Measurements from ENCODE around the gene FAM222A. TPM values are rescaled to one million over a fixed set of nuclear protein-coding genes. Genes with fewer than 3 reads are reported as not detected.

FAM222A gene
- total and polyA plus RNA-seq, 2 of the 8 experiments (the other 6 are each of a cell fraction or from before 2014, with no cell fraction given): 0.94 to 1.1 TPM

DNA sequence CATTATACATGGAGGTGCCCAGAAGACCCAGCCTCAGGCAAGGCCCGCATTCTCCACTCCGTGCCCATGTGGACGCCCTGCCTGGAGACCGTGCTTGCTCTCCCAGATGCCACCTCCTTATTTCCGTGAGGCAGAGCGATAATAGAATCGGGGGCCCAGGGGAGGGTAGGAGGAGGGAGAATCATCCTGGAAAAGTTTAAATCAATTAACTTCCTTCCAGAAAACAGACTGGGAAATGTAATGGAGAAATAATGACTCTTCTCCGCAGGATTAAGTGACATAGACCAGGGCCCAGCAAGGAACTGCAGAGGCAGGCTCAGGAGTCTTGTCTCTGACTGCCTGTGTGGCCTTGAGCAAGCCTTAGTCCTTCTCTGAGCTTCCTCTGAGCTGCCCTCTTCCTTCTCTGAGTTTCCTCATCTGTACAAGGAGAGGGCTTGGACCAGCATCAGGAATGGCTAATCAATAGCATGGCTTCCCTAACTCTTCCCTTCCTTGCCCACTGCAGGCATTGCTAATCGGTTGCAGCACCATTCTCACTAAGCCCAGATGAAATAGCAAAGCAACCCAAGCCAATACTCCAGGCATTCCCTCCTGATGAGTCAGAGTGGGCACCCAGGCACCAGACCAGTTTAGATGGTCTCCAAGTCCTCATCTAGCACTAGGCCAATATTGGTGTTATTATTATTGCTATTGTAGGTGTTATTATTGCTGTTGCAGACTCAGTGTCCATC, 11.3 kb upstream of the FAM222A start:
- CTCF ChIA-PET (ENCODE audit: partially characterized antibody): interaction anchor here (1.2 to 1.8 kb wide), 5 partner anchors 12 to 104 kb away, joined by 3 to 7 read pairs (median 4); no protein-coding TSS in a partner anchor
- TF ChIP-seq TBP (IDR thresholded peaks at IDR 0.05; ENCODE audit: low read depth, low read length) (no peak), BACH1 (IDR thresholded peaks at IDR 0.05; ENCODE audit: low read length) (no peak), HDAC6 (IDR thresholded peaks at IDR 0.05; ENCODE audit: low read depth, low read length) (no peak), MAFK (IDR thresholded peaks at IDR 0.05; ENCODE audit: low read depth, low read length) (no peak), NANOG (IDR thresholded peaks at IDR 0.05; ENCODE audit: insufficient read depth, low read depth, low read length, poor library complexity, severe bottlenecking) (no peak), YY1 (IDR thresholded peaks at IDR 0.05; ENCODE audit: low read depth, low read length) (no peak), SRF (IDR thresholded peaks at IDR 0.05; ENCODE audit: low read depth, low read length) (no peak), SP4 (IDR thresholded peaks at IDR 0.05; ENCODE audit: low read length) (no peak), ATF3 (IDR thresholded peaks at IDR 0.05; ENCODE audit: insufficient read depth, low read depth, low read length) (no peak), CBX5 (IDR thresholded peaks at IDR 0.05; ENCODE audit: low read depth, low read length) (no peak), HDAC2 (IDR thresholded peaks at IDR 0.05; ENCODE audit: borderline replicate concordance in 1 of 2, low read depth in 2 of 2, low read length in 2 of 2) (no peak), BRCA1 (IDR thresholded peaks at IDR 0.05; ENCODE audit: low read depth, low read length) (no peak), TEAD4 (IDR thresholded peaks at IDR 0.05; ENCODE audit: low read depth, low read length) (no peak)

More for the DNA sequence above, 11.3 kb upstream of the FAM222A start:
- Histone ChIP-seq H4K8ac (ENCODE audit: extremely low read depth, insufficient read depth, low read length) (no peak overlapping the region), H3K23me2 (ENCODE audit: low read depth, low read length) (no peaks in the 10 kb centered on the region), H2AFZ (ENCODE audit: low read length) (no peak overlapping the region), H3K27ac (ENCODE audit: low read depth, low read length) (no peak overlapping the region), H3K56ac (replicated peaks; ENCODE audit: insufficient read length, low read depth, low read length) (no peak overlapping the region), H3K36me3 (ENCODE audit: control insufficient read depth in 2 of 4, insufficient read depth in 4 of 4, low read length in 3 of 4) (no peaks in the 10 kb centered on the region), H2AK5ac (ENCODE audit: low read depth, low read length) (no peak overlapping the region), H3K79me1 (ENCODE audit: low read depth, low read length) (no peaks in the 10 kb centered on the region; the same call in 1 of the 2 replicates), H4K20me1 (replicated peaks in 1 of 2; ENCODE audit: control insufficient read depth in 1 of 2, insufficient read depth in 2 of 2, low read length in 2 of 2) (no peaks in the 10 kb centered on the region), H3K23ac (ENCODE audit: insufficient read length) (no peak overlapping the region), H4K5ac (ENCODE audit: insufficient read length, low read depth, low read length) (no peak overlapping the region), H2BK12ac (ENCODE audit: low read depth, low read length) (no peak overlapping the region), H3K14ac (ENCODE audit: insufficient read length) (no peak overlapping the region), H2BK20ac (ENCODE audit: low read length) (no peak overlapping the region), H2BK15ac (ENCODE audit: low read length) (no peak overlapping the region), H2BK120ac (replicated peaks; ENCODE audit: low read depth, low read length) (no peak overlapping the region), H3K9me3 (ENCODE audit: insufficient read depth in 2 of 2, low read depth in 1 of 2, low read length in 1 of 2) (no peaks in the 10 kb centered on the region), H2BK5ac (ENCODE audit: low read depth, low read length) (no peak overlapping the region), H3K18ac (ENCODE audit: extremely low read depth, low read length) (no peak overlapping the region), H4K91ac (replicated peaks; ENCODE audit: insufficient read length, low read length) (no peak overlapping the region), H3K79me2 (ENCODE audit: control insufficient read depth in 1 of 2, insufficient read depth in 2 of 2, low read length in 2 of 2) (no peaks in the 10 kb centered on the region), H3K4me3 (ENCODE audit: extremely low read depth in 1 of 4, insufficient read depth in 2 of 4, low read depth in 3 of 4, low read length in 4 of 4) (no peak overlapping the region), H3K4me2 (ENCODE audit: insufficient read depth in 1 of 2, low read depth in 2 of 2, low read length in 2 of 2) (no peak overlapping the region), H3K4me1 (replicated peaks in 1 of 4; ENCODE audit: control insufficient read depth in 3 of 4, insufficient read depth in 4 of 4, low read length in 3 of 4) (peaks cover 0 to 4% (median 2%) of the 10 kb centered on the region in 4 experiments; a peak in 3 of 7 replicates), H3K9ac (replicated peaks in 1 of 4; ENCODE audit: extremely low read depth in 1 of 4, low read depth in 3 of 4, low read length in 3 of 4) (no peak overlapping the region), H3K4ac (replicated peaks; ENCODE audit: insufficient read length, low read depth, low read length) (no peak overlapping the region), H3K27me3 (replicated peaks in 1 of 4; ENCODE audit: control insufficient read depth in 3 of 4, extremely low read depth in 1 of 4, insufficient read depth in 3 of 4, low read length in 3 of 4) (no peaks in the 10 kb centered on the region)
- WGBS, 2 experiments (ENCODE audit: extremely low coverage in 1 of 2, insufficient coverage in 1 of 2, insufficient read length in 1 of 2, insufficient replicate concordance in 2 of 2, low coverage in 1 of 2, low lambda C conversion rate in 2 of 2, missing lambda C conversion rate in 1 of 2): 88% methylated on average over 9 of the region's 9 CpGs; no CpG with 5 or more reads in 1 of the 2 experiments
- FAIRE-seq (no peak), DNase-seq (ENCODE audit: low read depth in 1 of 2, low spot score in 2 of 2) (no peak)
- POLR2A ChIA-PET (ENCODE audit: partially characterized antibody): interaction anchor here (0.7 to 1.0 kb wide), 2 partner anchors 13 to 105 kb away, joined by 3 read pairs; no protein-coding TSS in a partner anchor
